Naive thymus-derived CD4-positive, alpha-beta T cell (primary cell): ENCODE results near the gene STX1A. TPM values are rescaled to one million over a fixed set of nuclear protein-coding genes. Genes with fewer than 3 reads are reported as not detected.
"Not testable (repeated sequence)": the region's sequence is repeated elsewhere in the genome, so short reads cannot be mapped to it uniquely, and the experiment has no call there.

Experiments used
- ATAC-seq: fragments of 150-1000 bp; cut with Tn5 transposase; 2 replicates; pipeline ENCODE4 v1.10.0; 2021; ENCODE audit warnings: mild to moderate bottlenecking, moderate library complexity
- CTCF ChIA-PET: fragments of 350-600 bp; sonication (Branson Sonifier 250); formaldehyde crosslinking; loops from one replicate; lab custom pipeline; 2021; ENCODE audit warnings: antibody characterized with exemption; lab: Charles Lee
- POLR2A ChIA-PET: fragments of 350-600 bp; sonication (Branson Sonifier 250); formaldehyde crosslinking; loops from one replicate; lab custom pipeline; 2021; ENCODE audit warnings: antibody characterized with exemption, inconsistent platforms; lab: Charles Lee
- DNase-seq, 9 donors: peaks; one replicate each; pipeline versions ENCODE4 v3.0.0 to v3.0.0-alpha.2; 2020 to 2022; ENCODE audit warnings: mixed read lengths in 1 of 9
- H3K27ac ChIP-seq: one replicate; pipeline ENCODE4 v1.7.0; 2013; ENCODE audit warnings: mild to moderate bottlenecking, low read depth, low read length, moderate library complexity
- H3K27me3 ChIP-seq, 2 donors: one replicate each; pipeline ENCODE4 v1.7.0; 2013; ENCODE audit warnings: low read length in 2 of 2, mild to moderate bottlenecking in 2 of 2, moderate library complexity in 2 of 2; ENCODE audit not compliant: control insufficient read depth in 2 of 2, insufficient read depth in 2 of 2
- H3K36me3 ChIP-seq, 3 experiments: 1 replicate in 2 of 3; 2 replicates in 1 of 3; pipeline ENCODE4 v1.7.0; 2013; ENCODE audit warnings: low read length in 3 of 3, mild to moderate bottlenecking in 3 of 3, moderate library complexity in 1 of 3; ENCODE audit not compliant: insufficient read depth in 3 of 3, control insufficient read depth in 2 of 3
- H3K4me1 ChIP-seq, 2 donors: one replicate each; pipeline ENCODE4 v1.7.0; 2013; ENCODE audit warnings: low read length in 2 of 2, mild to moderate bottlenecking in 2 of 2, moderate library complexity in 1 of 2; ENCODE audit not compliant: control insufficient read depth in 2 of 2, insufficient read depth in 2 of 2
- H3K4me3 ChIP-seq: 2 replicates; pipeline ENCODE4 v1.7.0; 2013; ENCODE audit warnings: mild to moderate bottlenecking, low read length
- H3K9me3 ChIP-seq, 3 experiments: 1 replicate in 2 of 3; 2 replicates in 1 of 3; pipeline ENCODE4 v1.7.0; 2013; ENCODE audit warnings: low read length in 3 of 3; ENCODE audit not compliant: control insufficient read depth in 2 of 3
- H3K27ac Mint-ChIP-seq, 9 donors: one replicate each; pipeline ENCODE4 v1.8.0; 2020 to 2022; ENCODE audit warnings: mixed read lengths in 9 of 9, mild to moderate bottlenecking in 8 of 9, moderate library complexity in 5 of 9, inconsistent platforms in 2 of 9
- H3K27me3 Mint-ChIP-seq, 5 donors: one replicate each; pipeline ENCODE4 v1.8.0; 2021 to 2022; ENCODE audit warnings: mixed read lengths in 5 of 5, mild to moderate bottlenecking in 1 of 5
- H3K36me3 Mint-ChIP-seq, 5 donors: one replicate each; pipeline ENCODE4 v1.8.0; 2020 to 2022; ENCODE audit warnings: mixed read lengths in 5 of 5, mild to moderate bottlenecking in 3 of 5, inconsistent platforms in 1 of 5
- H3K4me1 Mint-ChIP-seq, 7 donors: one replicate each; pipeline ENCODE4 v1.8.0; 2020 to 2022; ENCODE audit warnings: mixed read lengths in 7 of 7, mild to moderate bottlenecking in 3 of 7, inconsistent platforms in 1 of 7
- H3K4me3 Mint-ChIP-seq, 10 donors: one replicate each; pipeline ENCODE4 v1.8.0; 2020 to 2022; ENCODE audit warnings: mild to moderate bottlenecking in 10 of 10, mixed read lengths in 10 of 10, moderate library complexity in 6 of 10, inconsistent platforms in 2 of 10
- H3K9me3 Mint-ChIP-seq, 11 donors: one replicate each; pipeline ENCODE4 v1.8.0; 2020 to 2022; ENCODE audit warnings: mixed read lengths in 11 of 11, mild to moderate bottlenecking in 4 of 11, inconsistent platforms in 1 of 11, moderate library complexity in 1 of 11
- intact Hi-C, 2 donors: fragments of 100-400 bp; cut with micrococcal nuclease; formaldehyde crosslinking; loops; one replicate each; pipeline ENCODE4 v1.15.1; 2023
- polyA plus RNA-seq, 2 donors: library from polyadenylated mRNA; unstranded; fragments of 300-500 nt; fragmentation: Illumina TruSeq; gene quantifications; one replicate each; pipeline ENCODE4 v1.2.3, GENCODE V29; 2021
- total RNA-seq, 6 experiments: library from RNA in 5 of 6; stranded (reverse) in 5 of 6; gene quantifications; 1 replicate in 5 of 6; 2 replicates in 1 of 6; pipeline ENCODE4 v1.2.3 and lab custom pipeline; 2021 to 2026

STX1A gene
- total and polyA plus RNA-seq, 7 experiments from 2014 or later = 1.2 to 13.4 (median 9.8) TPM

DNA sequence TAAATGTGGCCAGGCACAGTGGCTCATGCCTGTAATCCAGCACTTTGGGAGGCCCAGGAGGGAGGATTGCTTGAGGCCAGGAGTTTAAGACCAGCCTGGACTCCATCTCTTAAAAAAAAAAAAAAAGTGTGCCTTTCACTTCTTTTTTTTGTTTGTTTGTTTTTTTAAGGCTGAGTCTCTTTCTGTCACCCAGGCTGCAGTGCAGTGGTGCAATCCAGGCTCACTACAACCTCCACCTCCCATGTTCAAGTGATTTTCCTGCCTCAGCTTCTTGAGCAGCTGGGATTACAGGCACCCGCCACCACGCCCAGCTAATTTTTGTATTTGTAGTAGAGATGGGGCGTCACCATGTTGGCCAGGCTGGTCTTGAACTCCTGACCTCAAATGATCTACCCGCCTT, 2.7 kb upstream of the STX1A start:
- ATAC-seq, H3K27me3 ChIP-seq, H3K9me3 Mint-ChIP-seq, H3K36me3 ChIP-seq, intact Hi-C loops, DNase-seq, H3K27ac Mint-ChIP-seq, H3K4me3 ChIP-seq, H3K27ac ChIP-seq, H3K36me3 Mint-ChIP-seq, H3K9me3 ChIP-seq, POLR2A ChIA-PET: not testable (repeated sequence)
- Mint-ChIP-seq H3K4me3 (peak overlapping the region in 2 of 10 donors; percentile 16 to 77), H3K4me1 (peaks cover 8 to 22% (median 16%) of the 10 kb centered on the region in 7 donors), H3K27me3 (peaks cover 0 to 24% (median 5%) of the 10 kb centered on the region in 5 donors)
- CTCF ChIA-PET = interaction anchor here (4.5 kb wide), 1 partner anchor 115 kb away, joined by 28 read pairs; no protein-coding TSS in a partner anchor
- H3K4me1 ChIP-seq = peaks cover 16 to 17% of the 10 kb centered on the region in 2 donors

DNA sequence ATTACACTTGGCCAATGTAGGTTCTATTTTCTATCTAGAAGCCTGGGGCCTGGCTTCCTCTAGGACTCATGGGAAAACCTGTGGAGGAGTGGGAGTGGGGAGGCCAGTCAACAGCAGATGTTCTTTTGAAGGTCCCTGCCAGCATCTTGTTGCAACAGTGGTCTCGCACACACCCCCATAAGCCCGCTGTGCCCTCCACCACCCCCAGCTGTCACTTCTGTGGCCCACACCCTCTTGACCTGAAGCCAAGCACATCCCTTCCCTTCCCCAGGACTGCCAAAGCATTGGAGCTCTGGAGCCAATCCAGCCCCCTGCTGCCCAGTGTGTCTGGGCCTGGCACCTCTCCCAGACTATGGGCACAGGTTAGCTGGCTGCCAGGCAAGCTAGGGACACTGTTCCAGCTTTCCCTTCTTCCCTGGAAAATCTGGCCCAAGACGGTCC, 1.9 kb upstream of the STX1A start:
- Histone ChIP-seq H3K36me3 (no peaks in the 10 kb centered on the region), H3K9me3 (no peaks in the 10 kb centered on the region), H3K27ac (no peak overlapping the region), H3K27me3 (no peaks in the 10 kb centered on the region), H3K4me1 (peaks cover 16 to 22% of the 10 kb centered on the region in 2 donors), H3K4me3 (no peak overlapping the region)
- intact Hi-C loops = no loop called here
- DNase-seq (no peak), ATAC-seq (no peak)
- Mint-ChIP-seq H3K27me3 (peaks cover 0 to 24% (median 5%) of the 10 kb centered on the region in 5 donors), H3K36me3 (peaks cover 0 to 1% (median 0%) of the 10 kb centered on the region in 5 donors), H3K27ac (no peak overlapping the region), H3K9me3 (peaks cover 0 to 2% (median 0%) of the 10 kb centered on the region in 11 donors), H3K4me3 (peak overlapping the region in 9 of 10 donors; percentile 26 to 86 (median 56)), H3K4me1 (peaks cover 8 to 27% (median 17%) of the 10 kb centered on the region in 7 donors)
- ChIA-PET CTCF (interaction anchor here (0.5 kb wide), 1 partner anchor 929 kb away, joined by 4 read pairs; no protein-coding TSS in a partner anchor), POLR2A (no interaction called here)

DNA sequence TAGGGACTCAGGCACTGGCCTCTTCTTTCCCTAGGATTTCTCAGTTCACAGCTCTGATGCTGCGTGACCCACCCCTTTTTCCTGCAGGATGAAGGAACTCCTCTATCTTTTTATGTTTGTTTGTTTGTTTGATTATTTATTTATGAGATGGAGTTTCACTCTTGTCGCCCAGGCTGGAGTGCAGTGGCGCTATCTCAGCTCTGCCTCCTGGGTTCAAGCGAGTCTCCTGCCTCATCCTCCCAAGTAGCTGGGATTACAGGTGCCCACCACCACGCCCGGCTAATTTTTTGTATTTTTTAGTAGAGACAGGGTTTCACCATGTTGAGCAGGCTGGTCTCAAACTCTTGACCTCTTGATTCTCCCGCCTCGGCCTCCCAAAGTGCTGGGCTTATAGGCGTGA, 974 bp upstream of the STX1A start:
- H3K4me3 ChIP-seq, H3K36me3 Mint-ChIP-seq, H3K27me3 ChIP-seq, H3K9me3 ChIP-seq, H3K9me3 Mint-ChIP-seq, DNase-seq, H3K36me3 ChIP-seq, H3K27ac ChIP-seq, intact Hi-C loops, ATAC-seq: not testable (repeated sequence)
- ChIA-PET CTCF (interaction anchor here (1.2 kb wide), 1 partner anchor 13 kb away, joined by 3 read pairs; no protein-coding TSS in a partner anchor), POLR2A (interaction anchor here (1.9 kb wide), 1 partner anchor 15 kb away, joined by 5 read pairs; no protein-coding TSS in a partner anchor)
- H3K27me3 Mint-ChIP-seq = peaks cover 0 to 24% (median 5%) of the 10 kb centered on the region in 5 donors
- H3K4me1 ChIP-seq = peaks cover 16 to 22% of the 10 kb centered on the region in 2 donors
- peaks cover 8 to 30% (median 17%) of the 10 kb centered on the region in 7 donors for H3K4me1 Mint-ChIP-seq
- peak overlapping the region; percentile 72 to 89 (median 80) for H3K4me3 Mint-ChIP-seq
- peak overlapping the region in 7 of 9 donors; percentile 14 to 82 (median 78) for H3K27ac Mint-ChIP-seq

DNA sequence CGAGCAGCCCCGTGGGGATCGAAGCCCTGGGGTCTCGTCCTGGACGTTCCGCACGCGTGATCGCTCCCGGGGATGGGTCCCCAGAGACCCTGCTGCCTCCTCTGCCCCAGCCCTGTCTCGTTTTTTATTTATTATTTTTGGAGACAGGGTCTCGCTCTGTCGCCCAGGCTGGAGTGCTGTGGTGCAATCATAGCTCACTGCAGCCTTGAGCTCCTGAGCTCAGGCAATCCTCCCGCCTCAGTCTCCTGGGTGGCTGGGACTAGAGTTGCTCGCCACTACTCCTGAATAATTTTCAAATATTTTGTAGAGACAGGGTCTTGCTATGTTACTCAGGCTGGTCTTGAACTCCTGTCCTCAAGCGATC, 319 bp upstream of the STX1A start:
- H3K36me3 Mint-ChIP-seq = peaks cover 0 to 1% (median 0%) of the 10 kb centered on the region in 5 donors
- peak overlapping the region in 7 of 9 donors; percentile 14 to 86 (median 78) for H3K27ac Mint-ChIP-seq
- no peaks in the 10 kb centered on the region for H3K9me3 ChIP-seq
- H3K4me1 Mint-ChIP-seq = peaks cover 8 to 32% (median 17%) of the 10 kb centered on the region in 7 donors
- H3K27ac ChIP-seq = no peak overlapping the region
- CTCF ChIA-PET = interaction anchor here (0.7 to 1.2 kb wide), 2 partner anchors 12 to 113 kb away, joined by 3 to 4 read pairs; no protein-coding TSS in a partner anchor
- H3K4me3 Mint-ChIP-seq = peak overlapping the region; percentile 72 to 89 (median 80)
- H3K27me3 ChIP-seq = no peaks in the 10 kb centered on the region
- H3K4me3 ChIP-seq = peak overlapping the region; percentile 39
- intact Hi-C loops = loop anchor here (1.0 to 10.0 kb wide), 10 partner anchors 15 to 892 kb away; partner anchors contain the start of genes ABHD11 (in 2 of the 2), BUD23 (in 2 of the 2), DNAJC30 (in 2 of the 2) and FZD9 (in 1 of the 2)
- peaks cover 16 to 22% of the 10 kb centered on the region in 2 donors for H3K4me1 ChIP-seq
- DNase-seq = no peak
- peaks cover 0 to 2% (median 0%) of the 10 kb centered on the region in 11 donors for H3K9me3 Mint-ChIP-seq
- ATAC-seq = no peak
- no peaks in the 10 kb centered on the region for H3K36me3 ChIP-seq
- POLR2A ChIA-PET = interaction anchor here (1.2 to 1.9 kb wide), 2 partner anchors 15 to 19 kb away, joined by 4 to 5 read pairs; partner anchors contain the start of gene ABHD11
- H3K27me3 Mint-ChIP-seq = peaks cover 0 to 24% (median 5%) of the 10 kb centered on the region in 5 donors

DNA sequence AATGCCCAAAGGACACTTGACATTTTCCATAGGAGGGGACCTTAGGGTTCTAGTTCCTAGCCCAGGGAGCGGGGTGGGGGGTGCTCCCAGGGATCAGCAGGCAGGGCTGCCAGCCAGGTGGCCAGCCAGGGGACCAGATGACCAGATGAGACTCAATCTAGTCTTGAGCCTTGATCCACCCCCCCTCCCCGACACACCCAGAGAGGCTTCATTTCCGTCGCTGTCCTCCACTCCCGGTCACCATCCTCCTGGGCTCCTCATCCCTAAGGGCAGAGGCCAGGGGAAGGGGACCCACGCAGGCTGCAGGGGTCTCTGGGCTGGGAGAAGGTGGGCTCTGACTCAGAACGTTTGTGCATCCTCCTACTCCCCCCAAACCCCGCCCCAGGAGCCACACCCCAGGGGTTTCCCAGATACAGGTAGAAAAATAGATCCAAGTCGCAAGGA, 1.0 kb downstream of the STX1A start:
- Histone ChIP-seq H3K9me3 (no peaks in the 10 kb centered on the region), H3K36me3 (no peaks in the 10 kb centered on the region), H3K4me3 (peak overlapping the region; percentile 68), H3K27me3 (no peaks in the 10 kb centered on the region), H3K27ac (no peak overlapping the region), H3K4me1 (peaks cover 16 to 22% of the 10 kb centered on the region in 2 donors)
- no peak for DNase-seq
- peak overlapping the region; percentile 74 to 92 (median 82) for H3K4me3 Mint-ChIP-seq
- H3K4me1 Mint-ChIP-seq = peaks cover 8 to 32% (median 17%) of the 10 kb centered on the region in 7 donors
- H3K9me3 Mint-ChIP-seq = peaks cover 0 to 2% (median 0%) of the 10 kb centered on the region in 11 donors
- peak overlapping the region in 3 of 9 donors; percentile 35 to 88 (median 87) for H3K27ac Mint-ChIP-seq
- no peak for ATAC-seq
- intact Hi-C loops = loop anchor here (1.0 to 10.0 kb wide), 6 partner anchors 14 to 891 kb away; partner anchors contain the start of genes BUD23 (in 1 of the 2), DNAJC30 (in 1 of the 2), FZD9 (in 1 of the 2) and MLXIPL (in 1 of the 2)
- POLR2A ChIA-PET = no interaction called here
- peaks cover 0 to 1% (median 0%) of the 10 kb centered on the region in 5 donors for H3K36me3 Mint-ChIP-seq
- CTCF ChIA-PET = no interaction called here
- peaks cover 0 to 24% (median 5%) of the 10 kb centered on the region in 5 donors for H3K27me3 Mint-ChIP-seq

DNA sequence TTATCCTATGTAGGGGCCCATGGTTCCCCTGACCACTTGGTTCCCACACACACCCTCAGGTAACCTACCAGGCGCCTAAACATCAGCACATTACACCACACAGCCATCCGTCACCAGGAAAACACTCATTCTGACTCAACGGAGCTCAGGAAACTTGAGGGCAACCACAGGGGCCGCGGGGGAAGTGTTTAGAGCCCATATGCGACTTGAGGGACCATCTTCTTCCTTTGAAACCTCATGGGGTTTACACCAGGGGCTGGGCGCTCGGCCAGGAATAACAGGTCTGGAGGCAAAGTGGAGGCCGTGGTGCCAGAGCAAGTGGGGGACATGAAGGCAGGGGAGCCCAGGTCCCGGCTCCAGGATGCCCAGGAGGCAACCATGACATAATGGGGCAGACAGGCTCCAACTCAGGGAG, 1.5 kb downstream of the STX1A start:
- peak overlapping the region; percentile 74 to 92 (median 82) for H3K4me3 Mint-ChIP-seq
- intact Hi-C loops = loop anchor here (1.0 to 10.0 kb wide), 6 partner anchors 14 to 891 kb away; partner anchors contain the start of genes BUD23 (in 1 of the 2), DNAJC30 (in 1 of the 2), FZD9 (in 1 of the 2) and MLXIPL (in 1 of the 2)
- ChIA-PET CTCF (no interaction called here), POLR2A (interaction anchor here (1.2 kb wide), 1 partner anchor 19 kb away, joined by 3 read pairs; no protein-coding TSS in a partner anchor)
- no peaks in the 10 kb centered on the region for H3K27me3 ChIP-seq
- H3K27me3 Mint-ChIP-seq = peaks cover 0 to 24% (median 5%) of the 10 kb centered on the region in 5 donors
- no peaks in the 10 kb centered on the region for H3K9me3 ChIP-seq
- DNase-seq (peak in 7 of 9 donors; percentile 39 to 81 (median 44)), ATAC-seq (peak; percentile 77)
- H3K36me3 ChIP-seq = no peaks in the 10 kb centered on the region
- peaks cover 16 to 22% of the 10 kb centered on the region in 2 donors for H3K4me1 ChIP-seq
- H3K9me3 Mint-ChIP-seq = peaks cover 0 to 2% (median 0%) of the 10 kb centered on the region in 11 donors
- H3K27ac ChIP-seq = no peak overlapping the region
- H3K4me3 ChIP-seq = peak overlapping the region; percentile 68
- H3K4me1 Mint-ChIP-seq = peaks cover 9 to 34% (median 17%) of the 10 kb centered on the region in 7 donors
- peak overlapping the region in 8 of 9 donors; percentile 19 to 88 (median 75) for H3K27ac Mint-ChIP-seq
- H3K36me3 Mint-ChIP-seq = peaks cover 0 to 1% (median 0%) of the 10 kb centered on the region in 5 donors
